Choroid plexus epithelial cell (primary cell): Measurements from ENCODE around the gene TOR1B.

Source experiments
- DNase-seq: peaks from one replicate; pipeline ENCODE4 v3.0.0-alpha.2; 2010; ENCODE audit warnings: low read depth
- H3K4me3 ChIP-seq: 2 replicates; pipeline ENCODE4 v1.5.1; 2011; ENCODE audit warnings: low read depth, mild to moderate bottlenecking, control low read depth, low read length, moderate library complexity
- CTCF ChIP-seq: conservative IDR thresholded peaks from 2 replicates; pipeline ENCODE4 v1.5.1; 2011; ENCODE audit warnings: low read depth, mild to moderate bottlenecking, control low read depth, inconsistent platforms, low read length, moderate library complexity

Gene TOR1B

GRCh38 chr9:129826759-129827158, 23.8 kb downstream of the TOR1B start:
- no peak overlapping the region for H3K4me3 ChIP-seq
- no peak for DNase-seq
- no peak for TF ChIP-seq CTCF

GRCh38 chr9:129828051-129828450, 25.1 kb downstream of the TOR1B start:
- no peak for TF ChIP-seq CTCF
- no peak overlapping the region for H3K4me3 ChIP-seq
- DNase-seq: no peak

DNA sequence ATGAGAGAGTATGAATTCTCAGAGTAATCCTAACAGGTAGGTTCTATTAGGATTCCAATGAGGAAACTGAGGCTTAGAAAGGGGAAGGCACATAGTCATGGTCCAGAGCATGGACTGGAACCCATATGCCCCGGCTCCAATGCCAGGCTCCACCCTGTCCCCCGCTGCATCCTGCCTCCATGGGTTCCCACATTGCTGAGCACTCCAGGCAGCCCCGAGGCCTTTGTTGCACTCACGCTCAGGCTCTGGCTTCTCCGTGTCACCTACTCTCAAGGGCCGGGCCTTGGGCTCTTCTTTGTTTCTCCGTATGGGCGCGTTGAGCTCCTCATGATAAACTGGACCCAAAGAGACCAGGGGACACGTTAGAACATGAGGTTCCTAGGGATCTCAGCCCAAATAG, 26.0 kb downstream of the TOR1B start:
- DNase-seq: no peak
- no peak overlapping the region for H3K4me3 ChIP-seq
- no peak for TF ChIP-seq CTCF

- DNase-seq: no peak
- H3K4me3 ChIP-seq: no peak overlapping the region
- no peak for TF ChIP-seq CTCF
These were observed 30.0 kb downstream of the TOR1B start for GRCh38 chr9:129832982-129833381.

- TF ChIP-seq CTCF: no peak
- DNase-seq: no peak
These were observed 31.6 kb downstream of the TOR1B start for GRCh38 chr9:129834489-129835127.

GRCh38 chr9:129835128-129835859, 32.3 kb downstream of the TOR1B start, which contains the start of the genes C9orf78 and USP20:
TSS of gene C9orf78 (minus strand) at chr9:129835275. CDS start at chr9:129835221, 54 bp downstream.
TSS of gene USP20 (plus strand) at chr9:129835458. CDS start at chr9:129852556, 17,098 bp downstream.
- H3K4me3 ChIP-seq: peak within 1 kb of the TSS; percentile 93
- peak; percentile 96 for DNase-seq
- no peak for TF ChIP-seq CTCF

More at GRCh38 chr9:129834489-129835127, 31.6 kb downstream of the TOR1B start:
- peak overlapping the region; percentile 93 for H3K4me3 ChIP-seq

GRCh38 chr9:129835860-129836223, 32.9 kb downstream of the TOR1B start:
- peak overlapping the region; percentile 93 for H3K4me3 ChIP-seq
- no peak for TF ChIP-seq CTCF
- DNase-seq: no peak
